ENCODE measurements around the gene BMP15. TPM values are rescaled to one million over a fixed set of nuclear protein-coding genes. Genes with fewer than 3 reads are reported as not detected.

The BMP15 gene
- total and polyA plus RNA-seq, 2 of the 8 experiments (the other 6 are each of a cell fraction or from before 2014, with no cell fraction given): not detected

DNA sequence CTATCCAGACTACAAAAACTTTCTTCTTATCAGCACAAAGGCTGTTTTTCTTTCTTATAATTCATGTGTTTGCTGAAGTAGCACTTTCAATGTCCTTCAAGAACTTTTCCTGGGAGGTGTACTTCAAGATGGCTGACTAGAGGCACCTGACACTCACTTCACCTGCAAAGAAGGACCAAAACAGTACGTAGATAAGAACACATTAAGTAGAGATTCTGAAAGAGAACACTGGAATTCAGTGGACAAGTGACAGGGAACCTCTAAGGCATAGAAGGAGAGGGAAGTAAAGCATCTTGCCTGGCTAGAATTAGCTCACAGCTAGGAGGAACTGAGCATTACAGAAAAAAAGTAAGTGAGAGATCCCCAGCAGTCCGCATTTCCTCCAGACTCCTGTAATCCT is 21.7 kb upstream of the BMP15 start:
- Histone ChIP-seq H4K8ac (ENCODE audit: extremely low read depth, insufficient read depth, low read length) (no peak overlapping the region), H3K9ac (replicated peaks in 1 of 4; ENCODE audit: extremely low read depth in 1 of 4, low read depth in 3 of 4, low read length in 3 of 4) (no peak overlapping the region), H2BK15ac (ENCODE audit: low read length) (no peak overlapping the region), H4K5ac (ENCODE audit: insufficient read length, low read depth, low read length) (no peak overlapping the region), H3K79me2 (ENCODE audit: control insufficient read depth in 1 of 2, insufficient read depth in 2 of 2, low read length in 2 of 2) (no peaks in the 10 kb centered on the region), H2AK5ac (ENCODE audit: low read depth, low read length) (no peak overlapping the region), H3K4me3 (ENCODE audit: extremely low read depth in 1 of 4, insufficient read depth in 2 of 4, low read depth in 3 of 4, low read length in 4 of 4) (no peak overlapping the region), H3K14ac (ENCODE audit: insufficient read length) (no peak overlapping the region), H4K91ac (replicated peaks; ENCODE audit: insufficient read length, low read length) (no peak overlapping the region), H3K18ac (ENCODE audit: extremely low read depth, low read length) (no peak overlapping the region), H3K27me3 (replicated peaks in 1 of 4; ENCODE audit: control insufficient read depth in 3 of 4, extremely low read depth in 1 of 4, insufficient read depth in 3 of 4, low read length in 3 of 4) (no peaks in the 10 kb centered on the region), H3K23me2 (ENCODE audit: low read depth, low read length) (no peaks in the 10 kb centered on the region), H3K36me3 (ENCODE audit: control insufficient read depth in 2 of 4, insufficient read depth in 4 of 4, low read length in 3 of 4) (no peaks in the 10 kb centered on the region), H2BK120ac (replicated peaks; ENCODE audit: low read depth, low read length) (no peak overlapping the region), H3K4me1 (replicated peaks in 1 of 4; ENCODE audit: control insufficient read depth in 3 of 4, insufficient read depth in 4 of 4, low read length in 3 of 4) (no peaks in the 10 kb centered on the region), H2BK20ac (ENCODE audit: low read length) (no peak overlapping the region), H2BK5ac (ENCODE audit: low read depth, low read length) (no peak overlapping the region), H3K23ac (ENCODE audit: insufficient read length) (no peak overlapping the region), H3K79me1 (ENCODE audit: low read depth, low read length) (no peaks in the 10 kb centered on the region), H4K20me1 (replicated peaks in 1 of 2; ENCODE audit: control insufficient read depth in 1 of 2, insufficient read depth in 2 of 2, low read length in 2 of 2) (no peaks in the 10 kb centered on the region), H3K9me3 (ENCODE audit: insufficient read depth in 2 of 2, low read depth in 1 of 2, low read length in 1 of 2) (no peaks in the 10 kb centered on the region), H3K27ac (ENCODE audit: low read depth, low read length) (no peak overlapping the region), H3K4me2 (ENCODE audit: insufficient read depth in 1 of 2, low read depth in 2 of 2, low read length in 2 of 2) (no peak overlapping the region), H2BK12ac (ENCODE audit: low read depth, low read length) (no peak overlapping the region), H3K56ac (replicated peaks; ENCODE audit: insufficient read length, low read depth, low read length) (no peak overlapping the region), H3K4ac (replicated peaks; ENCODE audit: insufficient read length, low read depth, low read length) (no peak overlapping the region), H2AFZ (ENCODE audit: low read length) (no peak overlapping the region)
- WGBS, 2 experiments (ENCODE audit: extremely low coverage in 1 of 2, insufficient coverage in 1 of 2, insufficient read length in 1 of 2, insufficient replicate concordance in 2 of 2, low coverage in 1 of 2, low lambda C conversion rate in 2 of 2, missing lambda C conversion rate in 1 of 2): 96% methylated on average over 2 of the region's 2 CpGs; no CpG with 5 or more reads in 1 of the 2 experiments
- POLR2A ChIA-PET (ENCODE audit: partially characterized antibody): no interaction called here
- FAIRE-seq: no peak
- CTCF ChIA-PET (ENCODE audit: partially characterized antibody): interaction anchor here (0.6 to 2.5 kb wide), 9 partner anchors 11 to 193 kb away, joined by 3 to 13 read pairs (median 4); no protein-coding TSS in a partner anchor
- no peak for DNase-seq (ENCODE audit: low read depth in 1 of 2, low spot score in 2 of 2)
- TF ChIP-seq TBP (IDR thresholded peaks at IDR 0.05; ENCODE audit: low read depth, low read length): no peak
- TF ChIP-seq TAF7 (optimal IDR thresholded peaks at IDR 0.05; ENCODE audit: borderline replicate concordance, low read depth, low read length): no peak
- TF ChIP-seq BCL11A (IDR thresholded peaks at IDR 0.05; ENCODE audit: low read depth in 2 of 2, low read length in 2 of 2): no peak
- no peak for TF ChIP-seq SIN3A (conservative IDR thresholded peaks at IDR 0.05 in 1 of 2, IDR thresholded peaks at IDR 0.05 in 1 of 2; ENCODE audit: low read depth in 1 of 2, low read length in 2 of 2)
- TF ChIP-seq NANOG (IDR thresholded peaks at IDR 0.05; ENCODE audit: insufficient read depth, low read depth, low read length, poor library complexity, severe bottlenecking): no peak
- no peak for TF ChIP-seq SRF (IDR thresholded peaks at IDR 0.05; ENCODE audit: low read depth, low read length)
- no peak for TF ChIP-seq SIRT6 (IDR thresholded peaks at IDR 0.05; ENCODE audit: low read length)
- no peak for TF ChIP-seq ZNF274 (IDR thresholded peaks at IDR 0.05; ENCODE audit: borderline replicate concordance, extremely low read depth, low read length)
- no peak for TF ChIP-seq RBBP5 (IDR thresholded peaks at IDR 0.05; ENCODE audit: borderline replicate concordance, low read depth, low read length)

Data from H1 (cell line).